HEK293 (cell line): ENCODE measurements around the gene OR51G1.

Source experiments
- CTCF ChIA-PET: fragments of 350-600 bp; formaldehyde crosslinking; extraction: SDS; loops from one replicate; lab custom pipeline; 2021; ENCODE audit warnings: antibody characterized with exemption; lab: Yijun Ruan, JAX
- POLR2A ChIA-PET: fragments of 300-600 bp; formaldehyde crosslinking; extraction: SDS; loops from one replicate; lab custom pipeline; 2020; ENCODE audit warnings: antibody characterized with exemption, inconsistent platforms; lab: Yijun Ruan, JAX
- H3K27ac ChIP-seq: fragments of 200-500 bp; sonication (Bioruptor generic); 2 replicates; pipeline ENCODE4 v1.5.1; 2014; ENCODE audit warnings: low read depth, low read length, control low read depth, inconsistent platforms; ENCODE audit errors: extremely low read depth
- H3K36me3 ChIP-seq, 2 experiments: fragments of 200-500 bp in 1 of 2; sonication (Bioruptor generic) in 1 of 2; 1 replicate in 1 of 2; 2 replicates in 1 of 2; pipeline ENCODE4 v1.5.1; 2014 to 2017; ENCODE audit warnings: inconsistent platforms in 2 of 2, low read length in 2 of 2; ENCODE audit not compliant: control insufficient read depth in 2 of 2, insufficient read depth in 1 of 2
- H3K4me1 ChIP-seq: fragments of 200-500 bp; sonication (Bioruptor generic); 2 replicates; pipeline ENCODE4 v1.5.1; 2014; ENCODE audit warnings: mild to moderate bottlenecking, low read length, inconsistent platforms; ENCODE audit not compliant: control insufficient read depth, insufficient read depth
- H3K4me3 ChIP-seq: 2 replicates; pipeline ENCODE4 v1.5.1; 2011; ENCODE audit warnings: low read depth, mild to moderate bottlenecking, control low read depth, low read length, moderate library complexity
- H3K9me3 ChIP-seq: fragments of 200-500 bp; sonication (Bioruptor generic); 2 replicates; pipeline ENCODE4 v1.5.1; 2014; ENCODE audit warnings: low read depth, low read length, inconsistent platforms; ENCODE audit not compliant: control insufficient read depth, insufficient read depth
- ELK4 ChIP-seq: IDR thresholded peaks from 2 replicates; pipeline ENCODE4 v1.6.1; 2011; ENCODE audit warnings: mild to moderate bottlenecking, low read depth, low read length, borderline replicate concordance
- GLIS2 ChIP-seq: fragments of 450-650 bp; formaldehyde crosslinking; IDR thresholded peaks from 2 replicates; pipeline ENCODE4 v1.5.1; 2016; ENCODE audit warnings: missing biosample characterization, missing genetic modification characterization
- MZF1 ChIP-seq: fragments of 450-650 bp; formaldehyde crosslinking; IDR thresholded peaks from 2 replicates; pipeline ENCODE4 v1.5.1; 2017; ENCODE audit warnings: missing biosample characterization, missing genetic modification characterization, borderline replicate concordance
- PRDM1 ChIP-seq: fragments of 450-650 bp; formaldehyde crosslinking; IDR thresholded peaks from 2 replicates; pipeline ENCODE4; 2016; ENCODE audit warnings: missing biosample characterization, missing genetic modification characterization
- ZBTB10 ChIP-seq: fragments of 450-650 bp; formaldehyde crosslinking; IDR thresholded peaks from 2 replicates; pipeline ENCODE4 v1.5.1; 2016; ENCODE audit warnings: missing biosample characterization, missing genetic modification characterization
- ZFP41 ChIP-seq: fragments of 450-650 bp; formaldehyde crosslinking; IDR thresholded peaks from 2 replicates; pipeline ENCODE4 v1.5.1; 2016; ENCODE audit warnings: missing biosample characterization, missing genetic modification characterization, borderline replicate concordance
- ZNF133 ChIP-seq: fragments of 450-650 bp; formaldehyde crosslinking; IDR thresholded peaks from 2 replicates; pipeline ENCODE4 v1.5.1; 2016; ENCODE audit warnings: missing biosample characterization, missing genetic modification characterization
- ZNF16 ChIP-seq: fragments of 450-650 bp; formaldehyde crosslinking; IDR thresholded peaks from 2 replicates; pipeline ENCODE4 v1.5.1; 2016; ENCODE audit warnings: low read depth, missing biosample characterization, missing genetic modification characterization
- ZNF211 ChIP-seq: fragments of 450-650 bp; formaldehyde crosslinking; IDR thresholded peaks from 2 replicates; pipeline ENCODE4 v1.5.1; 2016; ENCODE audit warnings: low read depth, missing biosample characterization, missing genetic modification characterization
- ZNF23 ChIP-seq: fragments of 450-650 bp; formaldehyde crosslinking; IDR thresholded peaks from 2 replicates; pipeline ENCODE4 v1.5.1; 2016; ENCODE audit warnings: missing biosample characterization, missing genetic modification characterization, borderline replicate concordance
- ZNF24 ChIP-seq: fragments of 450-650 bp; formaldehyde crosslinking; IDR thresholded peaks from 2 replicates; pipeline ENCODE4 v1.5.1; 2016; ENCODE audit warnings: missing biosample characterization, missing genetic modification characterization
- ZNF302 ChIP-seq: fragments of 450-650 bp; formaldehyde crosslinking; IDR thresholded peaks from 2 replicates; pipeline ENCODE4 v1.5.1; 2016; ENCODE audit warnings: missing biosample characterization, missing genetic modification characterization, low read depth
- ZNF37A ChIP-seq: fragments of 450-650 bp; IDR thresholded peaks from 2 replicates; pipeline ENCODE4 v1.5.1; 2018; ENCODE audit warnings: missing biosample characterization, missing genetic modification characterization
- ZNF391 ChIP-seq: fragments of 450-650 bp; formaldehyde crosslinking; IDR thresholded peaks from 2 replicates; pipeline ENCODE4 v1.5.1; 2016; ENCODE audit warnings: low read depth, missing biosample characterization, missing genetic modification characterization, borderline replicate concordance
- ZNF394 ChIP-seq: fragments of 450-650 bp; formaldehyde crosslinking; IDR thresholded peaks from 2 replicates; pipeline ENCODE4 v1.5.1; 2016; ENCODE audit warnings: missing biosample characterization, missing genetic modification characterization, mild to moderate bottlenecking, moderate library complexity, borderline replicate concordance
- ZNF473 ChIP-seq: fragments of 450-650 bp; formaldehyde crosslinking; IDR thresholded peaks from 2 replicates; pipeline ENCODE4 v1.5.1; 2017; ENCODE audit warnings: missing biosample characterization, missing genetic modification characterization
- ZNF501 ChIP-seq: fragments of 450-650 bp; formaldehyde crosslinking; IDR thresholded peaks from 2 replicates; pipeline ENCODE4 v1.5.1; 2016; ENCODE audit warnings: missing biosample characterization, missing genetic modification characterization
- ZNF558 ChIP-seq: fragments of 450-650 bp; formaldehyde crosslinking; IDR thresholded peaks from 2 replicates; pipeline ENCODE4 v1.5.1; 2016; ENCODE audit warnings: missing biosample characterization, missing genetic modification characterization
- ZNF645 ChIP-seq: fragments of 450-650 bp; formaldehyde crosslinking; IDR thresholded peaks from 2 replicates; pipeline ENCODE4; 2016; ENCODE audit warnings: missing biosample characterization, missing genetic modification characterization
- ZNF654 ChIP-seq: fragments of 450-650 bp; formaldehyde crosslinking; IDR thresholded peaks from 2 replicates; pipeline ENCODE4 v1.5.1; 2016; ENCODE audit warnings: low read depth, missing biosample characterization, missing genetic modification characterization
- ZNF677 ChIP-seq: fragments of 450-650 bp; IDR thresholded peaks from 2 replicates; pipeline ENCODE4 v1.5.0; 2018; ENCODE audit warnings: missing biosample characterization, mild to moderate bottlenecking, missing genetic modification characterization, moderate library complexity
- ZNF747 ChIP-seq: fragments of 450-650 bp; formaldehyde crosslinking; IDR thresholded peaks from 2 replicates; pipeline ENCODE4 v1.5.1; 2016; ENCODE audit warnings: missing biosample characterization, missing genetic modification characterization
- ZNF830 ChIP-seq: fragments of 450-650 bp; IDR thresholded peaks from 2 replicates; pipeline ENCODE4 v1.5.0; 2018; ENCODE audit warnings: missing biosample characterization, missing genetic modification characterization, low read depth, mild to moderate bottlenecking, moderate library complexity
- ZSCAN4 ChIP-seq: fragments of 450-650 bp; formaldehyde crosslinking; IDR thresholded peaks from 2 replicates; pipeline ENCODE4 v1.5.1; 2017; ENCODE audit warnings: missing biosample characterization, missing genetic modification characterization

The OR51G1 gene

GRCh38 chr11:4936745-4937144, 12.6 kb upstream of the OR51G1 start:
- H3K36me3 ChIP-seq, result no peaks in the 10 kb centered on the region
- no peaks in the 10 kb centered on the region for H3K9me3 ChIP-seq
- no peak overlapping the region for H3K27ac ChIP-seq
- CTCF ChIA-PET, result no interaction called here
- H3K4me3 ChIP-seq, result no peak overlapping the region
- TF ChIP-seq ZNF302 (tag by site-specific recombination) (no peak), ZNF645 (tag by site-specific recombination) (no peak), ZSCAN4 (tag by site-specific recombination) (no peak), ZNF23 (no peak), ZNF37A (tag by site-specific recombination) (no peak), ZNF211 (tag by site-specific recombination) (no peak), ZFP41 (tag by site-specific recombination) (no peak), ZNF747 (tag by site-specific recombination) (no peak), ZNF654 (no peak)
- POLR2A ChIA-PET, result no interaction called here
- no peaks in the 10 kb centered on the region for H3K4me1 ChIP-seq

- Histone ChIP-seq H3K27ac (no peak overlapping the region), H3K36me3 (no peaks in the 10 kb centered on the region), H3K4me1 (no peaks in the 10 kb centered on the region), H3K4me3 (no peak overlapping the region), H3K9me3 (no peaks in the 10 kb centered on the region)
- TF ChIP-seq ZNF747 (tag by site-specific recombination) (no peak), ZNF677 (tag by site-specific recombination) (no peak), ZNF501 (tag by site-specific recombination) (no peak), ZNF391 (tag by site-specific recombination) (no peak), ZNF473 (tag by site-specific recombination) (no peak), ZNF133 (no peak), ZNF830 (tag by site-specific recombination) (no peak), MZF1 (tag by site-specific recombination) (no peak), ELK4 (no peak), GLIS2 (tag by site-specific recombination) (no peak), ZBTB10 (no peak), ZNF394 (tag by site-specific recombination) (no peak), PRDM1 (tag by site-specific recombination) (no peak), ZNF654 (no peak), ZNF558 (no peak), ZNF24 (tag by site-specific recombination) (no peak), ZNF16 (tag by site-specific recombination) (no peak)
- ChIA-PET POLR2A (no interaction called here), CTCF (no interaction called here)
These were observed 8.6 kb upstream of the OR51G1 start for GRCh38 chr11:4932751-4933150.
